Stimulated activated CD8-positive, alpha-beta memory T cell treated with anti-CD3 and anti-CD28 coated beads, Interleukin-7, amount 100 ng/mL, for 1 hour (primary cell): ENCODE results near the gene DIS3L2.

Source experiments
- DNase-seq, 2 donors: peaks; one replicate each; pipeline ENCODE4 v3.0.0-alpha.2; 2020; ENCODE audit warnings: low read depth in 2 of 2

Gene DIS3L2

DNA sequence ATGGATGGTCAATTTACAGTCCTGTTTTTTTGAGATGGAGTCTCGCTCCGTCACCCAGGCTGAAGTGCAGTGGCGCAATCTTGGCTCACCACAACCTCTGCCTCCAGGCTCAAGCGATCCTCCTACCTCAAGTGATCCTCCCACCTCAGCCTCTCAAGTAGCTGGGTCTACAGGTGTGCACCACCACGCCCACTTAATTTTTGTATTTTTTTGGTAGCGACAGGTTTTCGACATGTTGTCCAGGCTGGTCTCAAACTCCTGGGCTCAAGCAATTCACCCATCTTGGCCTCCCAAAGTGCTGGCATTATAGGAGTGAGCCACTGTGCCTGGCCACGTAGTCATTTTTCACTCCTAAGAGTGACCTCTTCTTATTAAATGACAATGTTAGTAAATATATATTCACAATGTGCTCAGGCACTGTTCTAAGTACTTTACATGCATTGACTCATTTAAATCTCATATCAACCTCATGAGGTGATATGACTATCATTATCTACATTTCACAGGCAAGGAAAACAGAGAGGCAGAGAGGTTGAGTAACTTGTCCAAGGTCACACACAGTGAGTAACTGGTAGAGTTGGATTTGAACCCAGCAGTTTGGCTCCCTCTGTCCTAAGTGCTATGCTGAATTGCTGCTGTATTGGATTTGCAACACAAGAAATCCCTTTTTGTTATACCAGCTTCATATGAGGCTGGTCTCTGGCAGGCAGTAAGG, 5.6 kb upstream of the DIS3L2 start:
- no peak for DNase-seq

DNA sequence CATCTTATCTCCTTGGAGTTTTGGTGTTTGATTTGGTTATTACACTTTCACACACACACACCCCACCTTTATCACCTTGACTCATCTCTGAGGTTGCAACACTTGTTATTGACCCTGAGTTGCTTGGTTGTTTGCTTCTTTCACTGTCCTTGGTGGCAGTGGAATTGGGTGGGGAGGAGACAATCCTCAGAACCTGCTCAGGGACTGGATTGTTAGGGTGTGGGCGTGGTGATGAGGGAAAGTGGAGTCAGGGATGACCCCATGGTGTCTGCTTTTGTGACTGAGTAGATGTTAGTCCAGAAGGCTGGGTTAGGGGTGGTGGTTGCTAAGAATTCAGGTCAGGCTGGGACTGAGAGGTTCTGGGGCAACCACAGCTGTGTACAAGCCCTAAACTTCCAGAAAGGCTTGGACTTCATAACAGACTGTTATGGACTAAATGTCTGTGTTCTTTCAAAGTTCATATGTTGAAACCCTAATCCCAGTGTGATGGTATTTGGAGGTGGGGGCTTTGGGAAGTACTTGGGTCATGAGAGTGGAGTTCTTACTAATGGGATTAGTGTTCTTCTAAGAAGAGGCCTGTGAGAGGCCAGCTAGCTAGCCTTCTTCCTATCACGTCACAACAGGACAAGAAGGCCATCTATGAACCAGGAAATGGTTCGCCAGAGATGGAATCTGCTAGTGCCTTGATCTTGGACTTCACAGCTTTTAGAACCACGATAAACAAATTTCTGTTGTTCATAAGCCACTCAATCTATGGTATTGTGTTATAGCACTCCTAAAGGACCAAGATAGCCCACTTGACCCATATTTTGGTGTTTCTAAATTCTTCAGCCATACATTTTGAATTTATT, 3.4 kb upstream of the DIS3L2 start:
- no peak for DNase-seq

DNA sequence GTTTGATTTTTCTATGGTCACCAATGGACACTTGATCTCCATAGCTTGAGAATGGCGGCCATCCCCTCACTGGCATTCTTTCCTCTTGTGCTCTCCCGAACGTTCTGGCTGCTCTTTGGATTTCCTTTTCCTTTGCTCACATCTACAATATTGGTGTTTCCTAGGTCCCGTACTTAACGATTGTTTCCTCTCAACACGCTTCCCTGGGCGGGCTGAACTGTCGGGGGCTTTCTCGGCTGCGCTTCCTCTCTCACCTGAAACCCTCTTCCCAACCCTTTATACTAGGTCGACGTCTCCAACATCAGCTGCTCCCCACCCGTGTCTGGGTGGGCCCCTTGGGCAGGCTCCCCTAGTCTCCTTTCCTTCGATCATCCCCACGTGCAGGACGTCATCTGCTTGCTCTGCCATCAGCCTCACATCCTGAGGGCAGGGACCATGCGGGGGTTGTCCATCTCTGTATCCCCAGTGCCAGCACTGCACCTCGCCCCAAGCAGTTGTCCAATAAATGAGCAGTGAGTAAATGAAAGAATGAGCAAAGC, 634 bp upstream of the DIS3L2 start:
- no peak for DNase-seq

DNA sequence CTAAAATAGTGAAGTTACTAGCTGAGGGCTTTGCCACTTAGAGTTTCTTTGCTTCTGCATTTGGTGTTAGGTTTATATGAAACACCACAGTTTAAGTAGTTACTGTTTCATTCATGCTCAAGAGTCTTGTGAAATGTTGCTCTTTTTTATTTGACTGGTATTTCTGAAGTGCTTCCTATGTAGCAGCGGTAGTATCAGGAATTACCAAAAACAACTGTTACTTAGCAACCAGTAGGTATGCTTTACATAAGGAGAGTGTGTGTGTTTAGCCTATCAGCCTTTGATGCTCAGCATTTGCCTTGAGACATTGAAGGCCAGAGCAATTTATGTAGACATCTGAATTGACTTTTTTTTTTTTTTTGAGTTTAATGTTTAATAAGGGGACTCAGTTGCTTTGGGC, 3.6 kb downstream of the DIS3L2 start:
- no peak for DNase-seq

DNA sequence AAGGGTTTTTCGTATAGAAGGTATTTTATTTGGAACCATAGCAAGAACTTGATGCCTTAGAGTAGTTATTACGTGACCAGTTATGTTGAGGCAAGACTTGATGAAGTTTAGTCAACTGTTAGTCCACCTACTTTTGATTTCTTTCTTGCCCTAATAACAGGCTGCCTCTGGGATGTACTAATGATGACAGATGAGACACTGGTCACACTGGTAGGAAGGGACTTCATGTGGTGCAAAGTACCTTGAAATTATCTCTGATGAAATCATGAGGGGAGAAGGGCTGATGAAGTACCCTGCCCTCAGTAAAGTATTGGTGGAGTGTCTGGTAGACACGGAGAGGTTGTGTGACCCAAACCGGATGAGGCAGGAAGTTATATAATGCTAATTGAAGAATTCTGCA, 5.4 kb downstream of the DIS3L2 start:
- no peak for DNase-seq

DNA sequence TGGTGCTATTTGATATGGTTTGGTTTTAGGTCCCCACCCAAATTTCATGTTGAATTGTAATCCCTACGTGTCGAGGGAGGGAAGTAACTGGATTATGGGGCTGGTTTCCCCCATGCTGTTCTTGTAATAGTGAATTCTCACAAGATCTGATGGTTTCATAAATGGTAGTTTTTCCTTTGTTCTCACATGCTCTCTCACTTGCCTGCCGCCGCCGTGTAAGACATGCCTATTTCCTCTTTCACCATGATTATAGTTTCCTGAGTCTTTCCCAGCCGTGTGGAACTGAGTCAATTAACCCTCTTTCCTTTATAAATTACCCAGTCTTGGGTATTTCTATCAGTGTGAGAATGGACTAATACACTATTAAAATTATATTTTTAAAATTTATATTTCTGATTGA, 7.3 kb downstream of the DIS3L2 start:
- DNase-seq, result no peak

DNA sequence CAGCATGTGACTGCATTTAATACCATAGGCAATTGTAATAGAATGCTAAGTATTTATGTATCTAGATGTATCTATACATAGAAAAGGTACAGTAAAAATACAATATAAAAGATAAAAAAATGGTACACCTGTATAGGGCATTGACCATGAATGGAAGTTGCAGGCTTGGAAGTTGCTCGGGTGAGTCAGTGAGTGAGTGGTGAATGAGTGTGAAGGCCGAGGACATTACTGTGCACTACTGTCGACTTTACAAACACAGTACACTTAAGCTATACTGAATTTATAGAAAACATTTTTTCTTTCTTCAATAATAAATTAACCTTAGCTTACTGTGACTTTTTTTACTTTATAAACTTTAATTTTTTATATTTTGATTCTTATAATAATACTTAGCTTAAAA, 8.9 kb downstream of the DIS3L2 start:
- no peak for DNase-seq

DNA sequence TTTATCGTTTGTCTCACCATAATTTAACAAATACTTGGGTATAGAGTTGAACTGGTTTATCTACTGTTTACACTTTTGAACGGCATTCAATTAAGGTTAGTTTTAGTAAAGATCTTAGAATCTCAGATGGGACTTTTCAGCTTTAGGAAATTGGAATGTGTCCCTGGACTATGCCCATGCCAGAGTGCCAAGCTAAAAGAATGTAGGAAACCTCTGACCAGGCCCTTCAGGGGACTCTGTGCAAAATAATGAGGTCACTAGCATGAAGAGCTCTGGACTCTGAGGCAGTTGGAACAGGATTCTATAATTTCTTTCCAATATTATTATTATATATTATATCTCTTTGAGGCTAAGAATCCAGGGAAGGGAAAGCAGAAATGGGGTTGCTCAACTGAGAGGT, 13.5 kb downstream of the DIS3L2 start:
- DNase-seq, result no peak

DNA sequence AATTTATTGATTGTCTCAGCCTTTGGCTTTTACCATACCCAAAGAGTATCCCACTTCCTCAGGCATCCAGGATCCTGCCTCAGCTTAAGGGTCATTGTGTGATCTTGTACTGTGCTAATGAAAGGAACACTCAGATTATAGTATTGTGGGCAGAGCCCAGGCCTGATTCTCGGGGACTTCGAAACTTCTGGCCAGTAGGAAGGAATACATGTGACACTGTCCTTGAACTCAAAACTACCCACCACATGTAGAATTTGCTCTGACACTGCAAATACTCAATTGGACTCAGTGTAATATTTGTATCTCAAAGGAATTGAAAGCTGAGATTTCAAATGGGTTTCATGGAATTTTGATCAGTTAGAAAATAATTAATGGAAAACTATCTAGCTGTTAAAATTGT, 15.9 kb downstream of the DIS3L2 start:
- no peak for DNase-seq

DNA sequence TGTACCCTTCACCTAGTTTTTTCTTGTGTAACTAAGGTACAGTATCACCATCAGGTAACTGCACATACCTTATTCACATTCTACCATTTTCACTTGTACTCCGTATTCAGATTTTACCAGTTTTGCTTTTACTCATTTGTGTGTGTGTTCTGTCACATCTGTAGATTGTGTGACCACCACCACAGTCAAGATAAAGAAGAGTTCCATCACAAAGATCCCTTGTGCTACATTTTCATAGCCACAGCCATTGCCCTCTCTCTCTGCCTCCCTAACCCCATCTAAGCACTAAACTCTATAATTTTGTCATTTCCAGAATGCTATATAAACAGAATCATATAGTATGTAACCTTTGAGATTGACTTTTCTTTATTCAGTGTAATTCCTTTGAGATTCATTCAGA, 23.5 kb downstream of the DIS3L2 start:
- no peak for DNase-seq

DNA sequence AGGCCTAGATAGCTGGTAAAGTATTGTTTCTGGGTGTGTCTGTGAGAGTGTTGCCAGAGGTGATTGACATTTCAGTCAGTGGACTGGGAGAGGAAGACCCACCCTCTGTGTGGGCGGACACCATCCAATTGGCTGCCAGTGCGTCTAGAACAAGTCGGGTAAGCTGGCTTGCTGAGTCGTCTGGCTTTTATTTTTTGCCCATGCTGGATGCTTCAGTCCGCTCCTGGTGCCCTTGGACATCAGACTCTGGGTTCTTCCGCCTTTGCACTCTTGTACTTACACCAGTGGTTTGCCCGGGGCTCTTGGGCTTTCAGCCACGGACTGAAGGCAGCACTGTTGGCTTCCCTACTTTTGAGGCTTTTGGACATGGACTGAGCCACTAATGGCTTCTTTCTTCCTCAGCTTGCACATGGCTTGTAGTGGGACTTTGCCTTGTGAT, 24.3 kb downstream of the DIS3L2 start:
- DNase-seq, result no peak

DNA sequence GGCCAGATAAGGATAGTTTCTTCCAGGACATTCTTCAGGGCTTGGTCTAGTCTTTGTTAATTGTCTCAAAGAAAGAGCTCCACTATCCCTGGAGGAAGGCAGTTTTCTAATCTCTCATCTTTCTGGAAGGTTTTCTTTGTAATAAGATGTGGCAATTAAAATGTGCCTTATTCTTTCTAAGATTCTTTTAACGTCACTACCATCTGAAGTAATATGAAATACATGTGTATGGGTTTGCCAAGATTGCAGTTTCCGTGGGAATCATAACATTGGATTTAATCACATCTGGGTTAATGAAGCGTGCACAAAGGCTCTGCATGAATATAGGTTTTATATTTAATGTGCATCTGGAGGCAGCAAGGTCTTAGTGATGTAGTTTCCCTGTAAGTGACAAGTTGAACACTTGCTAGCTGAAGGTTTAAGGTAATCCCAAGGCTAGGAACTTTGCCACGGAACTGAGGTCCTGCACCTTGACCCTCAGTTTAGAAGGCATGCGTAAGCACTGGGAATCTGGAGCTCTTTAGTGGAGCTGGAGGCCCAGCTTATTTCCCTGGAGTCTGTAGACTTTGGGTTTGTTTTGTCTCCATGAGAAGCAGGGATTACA, 25.7 kb downstream of the DIS3L2 start:
- DNase-seq, result no peak

DNA sequence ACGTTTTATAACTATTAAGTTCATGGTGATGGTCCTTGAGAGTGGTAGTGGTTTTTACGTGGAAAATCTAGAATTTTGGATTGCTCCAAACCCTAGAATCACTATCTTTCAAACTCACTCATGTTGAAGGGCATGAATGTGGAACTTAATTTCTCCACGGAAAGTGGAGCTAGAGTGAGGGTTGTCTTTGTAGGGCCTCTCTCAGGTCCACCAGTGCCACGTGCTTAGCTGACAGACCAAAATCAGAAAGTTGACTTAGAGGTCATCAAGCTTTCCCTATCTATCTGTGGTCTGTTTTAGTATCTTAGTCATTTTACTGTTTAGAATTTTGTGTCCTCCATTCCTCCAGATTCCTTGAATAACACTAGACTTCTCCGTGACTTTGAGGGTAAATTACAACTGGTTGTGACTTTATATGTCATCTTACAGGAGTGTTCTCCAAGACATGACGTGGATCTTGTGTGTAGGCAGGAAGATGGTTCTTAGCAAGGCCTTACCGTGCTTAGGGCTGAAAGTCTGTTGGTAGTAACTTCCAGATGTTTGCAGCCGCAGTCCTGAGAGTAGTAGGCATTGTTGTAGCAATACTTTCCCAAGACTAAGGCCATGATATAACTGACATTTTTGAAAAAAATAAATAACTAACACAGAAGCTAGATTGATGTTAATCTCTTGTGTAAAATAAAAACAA, 26.8 kb downstream of the DIS3L2 start:
- DNase-seq, result no peak

DNA sequence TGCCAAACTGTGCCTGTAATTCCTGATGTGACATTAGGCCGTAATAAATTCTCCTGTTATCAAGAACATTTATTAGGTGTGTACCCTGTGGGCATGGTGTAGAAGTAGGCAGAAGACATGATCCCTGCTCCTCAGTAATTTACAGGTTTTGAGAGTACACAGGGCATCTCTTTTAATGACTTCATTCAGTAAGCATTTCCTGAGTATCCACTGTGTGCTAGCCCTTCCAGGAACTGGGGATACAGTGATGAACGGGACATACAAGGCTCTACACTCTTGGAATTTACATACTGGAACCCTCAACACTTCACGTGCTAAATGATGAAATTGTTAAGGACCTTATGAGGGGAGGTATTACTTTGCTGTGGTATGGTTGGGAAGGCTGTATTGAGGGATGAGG, 30.2 kb downstream of the DIS3L2 start:
- DNase-seq, result no peak

DNA sequence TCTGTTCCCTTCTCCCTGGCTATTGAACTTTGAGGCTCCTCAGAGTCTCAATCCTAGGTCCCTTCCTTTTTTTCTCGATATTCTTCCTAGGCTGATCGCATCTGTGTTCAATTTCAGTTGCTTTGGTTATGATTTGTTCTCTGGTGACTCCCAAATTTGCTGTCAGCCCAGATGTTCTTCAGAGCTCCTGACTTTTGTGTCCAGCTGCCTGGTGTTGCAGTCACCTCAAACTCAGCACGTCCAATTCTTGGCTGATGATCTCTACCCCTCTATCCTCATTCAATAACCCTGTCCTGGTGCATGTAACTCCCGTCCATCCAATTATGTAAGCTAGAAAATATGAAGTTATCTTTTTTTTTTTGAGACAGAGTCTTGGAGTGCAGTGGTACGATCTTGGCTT, 31.4 kb downstream of the DIS3L2 start:
- no peak for DNase-seq

DNA sequence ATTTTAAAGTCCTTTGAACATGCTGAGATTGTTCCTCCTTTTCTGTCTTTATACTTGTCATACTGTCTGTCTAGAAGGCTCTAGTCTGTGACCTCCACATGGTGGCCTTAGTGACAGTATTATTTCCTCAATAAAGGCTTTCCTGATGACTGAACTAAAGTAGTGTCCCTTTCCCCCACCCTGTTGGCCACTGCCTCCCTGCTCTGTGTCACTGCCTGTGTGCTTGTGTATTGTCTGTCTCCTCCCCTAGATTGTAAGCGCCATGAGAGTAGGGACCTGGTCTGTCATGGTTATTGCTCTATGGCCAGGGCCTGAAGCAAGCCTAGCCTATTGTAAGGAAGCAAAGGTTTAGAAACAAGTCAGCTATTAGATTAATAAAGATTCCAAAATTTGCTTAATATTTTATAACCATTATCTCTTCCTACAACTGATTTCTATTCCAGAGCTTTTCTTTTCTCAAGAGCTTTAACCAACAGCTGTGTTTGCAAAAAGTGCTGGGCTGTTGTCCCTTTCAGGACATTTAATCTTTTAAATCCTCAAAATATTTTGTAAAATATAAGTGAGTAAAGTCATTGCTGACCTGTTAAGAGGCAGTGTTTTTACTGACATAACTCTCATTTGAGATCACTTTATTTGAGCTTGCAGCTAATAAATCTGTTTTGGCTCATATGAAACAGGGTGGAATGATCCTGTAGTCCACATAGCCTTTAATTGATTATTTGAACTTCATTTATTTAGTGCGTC, 35.5 kb downstream of the DIS3L2 start:
- DNase-seq, result no peak

DNA sequence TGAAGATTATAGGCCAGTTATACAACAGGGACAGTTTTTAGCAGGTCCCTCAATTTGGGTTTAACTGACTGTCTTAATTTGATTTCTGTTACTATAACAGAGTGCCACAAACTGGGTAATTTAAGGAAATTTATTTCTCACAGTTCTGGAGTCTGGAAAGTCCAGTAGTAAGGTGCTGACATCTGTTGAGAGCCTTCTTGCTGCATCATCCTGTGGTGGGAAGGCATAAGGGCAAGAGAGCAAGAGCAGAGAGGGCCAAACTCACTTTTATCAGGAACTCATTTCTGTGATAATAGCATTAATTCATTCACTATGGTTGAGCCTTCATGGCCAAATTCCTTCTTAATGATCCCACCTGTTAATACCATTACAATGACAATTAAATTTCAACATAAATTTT, 36.5 kb downstream of the DIS3L2 start:
- DNase-seq, result no peak

DNA sequence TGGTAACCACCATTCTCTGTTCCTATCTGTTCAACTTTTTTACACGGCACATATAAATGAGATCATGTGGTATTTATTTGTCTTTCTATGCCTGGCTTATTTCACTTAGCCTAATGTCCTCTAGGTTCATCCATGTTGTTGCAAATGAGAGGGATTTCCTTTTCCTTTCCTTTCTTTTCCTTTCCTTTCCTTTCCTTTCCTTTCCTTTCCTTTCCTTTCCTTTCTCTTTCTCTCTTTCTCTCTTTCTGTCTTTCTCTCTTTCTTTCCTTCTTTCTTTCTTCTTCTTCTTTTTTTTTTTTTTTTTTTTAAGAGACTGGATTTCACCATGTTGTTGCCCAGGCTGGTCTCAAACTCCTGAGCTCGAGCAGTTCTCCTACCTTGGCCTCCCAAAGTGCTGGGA, 38.9 kb downstream of the DIS3L2 start:
- no peak for DNase-seq

DNA sequence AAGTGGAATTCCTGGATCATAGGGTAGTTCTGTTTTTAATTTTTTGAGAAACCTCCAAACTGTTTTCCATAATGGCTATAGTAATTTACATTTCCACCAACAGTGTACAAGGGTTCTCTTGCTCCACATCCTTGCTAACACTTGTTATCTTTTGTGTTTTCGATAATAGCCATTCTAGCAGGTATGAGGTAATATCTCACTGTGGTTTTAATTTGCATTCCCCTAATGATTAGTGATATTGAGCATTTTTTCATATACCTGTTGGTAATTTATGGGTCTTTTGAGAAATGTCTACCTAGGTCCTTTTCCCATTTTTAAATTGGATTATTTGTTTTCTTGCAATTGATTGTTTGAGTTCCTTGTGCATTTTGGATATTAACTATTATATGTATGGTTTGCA, 39.6 kb downstream of the DIS3L2 start:
- no peak for DNase-seq

DNA sequence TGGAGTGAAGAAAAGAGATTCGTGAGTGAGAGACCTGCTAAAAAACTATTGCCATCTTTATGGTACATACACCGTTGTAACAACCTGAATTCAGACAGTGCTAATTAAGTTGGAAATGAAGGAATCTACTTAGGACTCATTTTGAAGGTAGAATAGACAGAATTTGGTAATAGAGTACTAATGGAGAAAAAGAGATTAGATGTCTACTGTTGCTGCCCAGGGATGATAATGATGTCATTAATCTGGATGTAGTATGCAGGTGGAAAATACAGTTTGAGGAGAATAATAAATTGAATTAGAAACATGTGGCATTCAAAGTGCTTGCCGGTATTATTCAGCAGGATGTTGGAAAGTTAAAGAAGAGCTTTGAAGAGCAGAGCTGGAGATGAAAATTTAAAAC, 44.7 kb downstream of the DIS3L2 start:
- no peak for DNase-seq

DNA sequence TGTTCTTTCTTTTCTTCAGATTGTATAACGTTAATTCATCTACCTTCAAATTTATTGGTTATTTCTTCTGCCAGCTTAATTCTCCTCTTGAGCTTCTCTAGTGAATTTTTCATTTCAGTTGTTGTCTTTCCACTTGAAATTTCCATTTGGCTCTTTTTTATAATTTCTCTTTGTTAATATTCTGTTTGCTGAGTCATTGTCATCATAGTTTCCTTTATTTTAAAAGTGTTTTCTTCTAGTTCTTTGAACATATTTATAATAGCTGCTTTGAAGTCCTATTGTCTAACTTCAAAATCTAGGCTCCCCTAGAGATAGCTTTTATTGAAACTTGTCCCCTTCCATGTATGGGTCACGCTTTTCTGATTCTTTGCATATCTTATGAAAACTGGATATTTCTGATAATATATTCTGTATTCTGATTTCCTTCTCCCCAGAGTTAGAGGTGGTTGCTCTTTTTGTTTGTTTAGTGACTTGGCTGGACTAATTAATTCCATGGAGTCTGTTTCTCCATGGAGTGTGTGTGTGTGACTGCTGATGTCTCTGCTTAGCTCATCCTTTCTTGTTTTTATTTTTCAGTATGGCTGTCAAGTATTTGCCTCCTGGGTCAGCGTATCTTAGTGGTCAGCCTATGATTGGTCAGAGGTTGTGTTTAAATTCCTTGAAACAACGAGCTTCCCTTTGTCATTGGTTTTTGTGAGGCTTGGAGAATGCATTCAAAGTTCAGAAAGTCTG, 47.6 kb downstream of the DIS3L2 start:
- DNase-seq, result no peak
